VCaP (cell line): ENCODE data around the gene SCARF1.
"Not testable (repeated sequence)": the region's sequence is repeated elsewhere in the genome, so short reads cannot be mapped to it uniquely, and the experiment has no call there.

Experiments used
- H3K27ac ChIP-seq: fragments of 450-650 bp; 2 replicates; pipeline ENCODE4 v1.5.1; 2017
- TF ChIP-seq, protein P1 (sequence below): fragments of 450-650 bp; conservative IDR thresholded peaks from 2 replicates; pipeline ENCODE4 v1.5.1; 2017; ENCODE audit warnings: mild to moderate bottlenecking, moderate library complexity

SCARF1 gene

DNA sequence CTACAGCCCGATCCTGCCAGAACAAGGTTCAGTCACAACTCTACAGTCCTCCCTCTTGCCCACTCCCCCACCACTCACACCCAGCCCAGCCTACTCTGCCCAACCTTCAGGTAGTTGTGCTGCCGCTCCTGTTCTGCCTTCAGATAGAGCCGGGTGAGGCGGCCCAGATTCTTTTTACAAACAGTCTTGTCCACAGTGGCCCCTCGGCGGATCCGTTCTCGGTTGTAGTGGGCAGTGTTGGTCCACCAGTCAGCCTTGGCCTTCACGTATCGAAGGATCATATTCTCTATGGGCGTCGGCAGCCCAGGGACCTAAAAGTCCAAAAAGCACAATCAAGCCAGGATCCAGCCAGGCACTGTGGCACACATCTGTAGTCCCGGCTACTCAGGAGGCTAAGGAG lies 30.9 kb upstream of the SCARF1 start:
- TF ChIP-seq, protein P1, sequence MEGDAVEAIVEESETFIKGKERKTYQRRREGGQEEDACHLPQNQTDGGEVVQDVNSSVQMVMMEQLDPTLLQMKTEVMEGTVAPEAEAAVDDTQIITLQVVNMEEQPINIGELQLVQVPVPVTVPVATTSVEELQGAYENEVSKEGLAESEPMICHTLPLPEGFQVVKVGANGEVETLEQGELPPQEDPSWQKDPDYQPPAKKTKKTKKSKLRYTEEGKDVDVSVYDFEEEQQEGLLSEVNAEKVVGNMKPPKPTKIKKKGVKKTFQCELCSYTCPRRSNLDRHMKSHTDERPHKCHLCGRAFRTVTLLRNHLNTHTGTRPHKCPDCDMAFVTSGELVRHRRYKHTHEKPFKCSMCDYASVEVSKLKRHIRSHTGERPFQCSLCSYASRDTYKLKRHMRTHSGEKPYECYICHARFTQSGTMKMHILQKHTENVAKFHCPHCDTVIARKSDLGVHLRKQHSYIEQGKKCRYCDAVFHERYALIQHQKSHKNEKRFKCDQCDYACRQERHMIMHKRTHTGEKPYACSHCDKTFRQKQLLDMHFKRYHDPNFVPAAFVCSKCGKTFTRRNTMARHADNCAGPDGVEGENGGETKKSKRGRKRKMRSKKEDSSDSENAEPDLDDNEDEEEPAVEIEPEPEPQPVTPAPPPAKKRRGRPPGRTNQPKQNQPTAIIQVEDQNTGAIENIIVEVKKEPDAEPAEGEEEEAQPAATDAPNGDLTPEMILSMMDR = no peak

DNA sequence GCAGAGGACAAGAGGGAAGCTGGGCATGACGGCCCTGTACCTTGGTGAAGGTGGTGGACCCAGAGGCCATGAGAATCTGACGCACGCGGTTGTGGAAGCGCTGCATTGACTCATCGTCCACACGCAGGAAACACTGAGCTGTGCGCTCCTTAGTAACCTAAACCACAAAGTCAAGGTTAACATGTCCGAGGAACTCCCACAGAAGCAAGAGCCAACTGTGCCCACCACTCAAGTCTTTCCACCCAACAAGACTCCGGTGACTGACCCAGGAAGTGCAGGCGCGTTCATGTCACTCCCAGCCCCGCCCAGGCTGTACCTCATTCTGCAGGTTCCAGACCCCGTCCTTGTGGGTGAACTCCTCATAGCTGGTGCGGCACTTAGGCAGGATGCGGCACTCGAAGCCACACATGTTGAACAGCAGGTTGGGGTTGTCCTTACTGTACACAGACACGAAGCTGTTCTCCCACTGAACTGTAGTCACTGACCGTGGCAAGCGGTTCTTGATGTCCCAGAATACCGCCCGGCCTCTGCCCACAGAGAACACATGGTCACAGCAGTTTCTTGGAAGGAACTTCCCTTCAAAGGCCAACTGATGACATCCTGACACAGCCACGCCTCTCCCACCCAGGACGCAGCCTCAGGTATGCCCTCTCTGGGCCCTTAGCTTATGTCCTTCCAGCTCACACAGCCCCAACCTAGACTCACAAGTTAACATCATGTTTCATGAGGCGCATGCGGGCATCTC lies 27.7 kb upstream of the SCARF1 start:
- TF ChIP-seq, protein P1 = no peak
- no peak overlapping the region for H3K27ac ChIP-seq

More for the DNA sequence above, 30.9 kb upstream of the SCARF1 start:
- H3K27ac ChIP-seq = no peak overlapping the region

DNA sequence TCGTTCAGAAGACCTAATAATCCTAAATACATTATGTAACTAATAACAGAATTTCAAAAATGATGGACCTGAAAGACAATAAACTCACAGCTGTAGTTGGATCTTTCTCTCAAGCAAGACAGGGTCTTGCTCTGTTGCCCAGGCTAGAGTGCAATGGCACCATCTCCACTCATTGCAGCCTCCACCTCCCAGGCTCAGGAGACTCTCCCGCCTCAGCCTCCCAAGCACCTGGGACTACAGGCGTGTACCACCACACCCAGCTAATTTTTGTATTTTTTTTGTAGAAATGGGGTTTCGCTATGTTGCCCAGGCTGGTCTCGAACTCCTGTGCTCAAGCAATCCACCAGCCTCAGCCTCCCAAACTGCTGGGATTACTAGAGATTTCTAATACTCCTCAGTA lies 18.4 kb upstream of the SCARF1 start:
- not testable (repeated sequence) for H3K27ac ChIP-seq

DNA sequence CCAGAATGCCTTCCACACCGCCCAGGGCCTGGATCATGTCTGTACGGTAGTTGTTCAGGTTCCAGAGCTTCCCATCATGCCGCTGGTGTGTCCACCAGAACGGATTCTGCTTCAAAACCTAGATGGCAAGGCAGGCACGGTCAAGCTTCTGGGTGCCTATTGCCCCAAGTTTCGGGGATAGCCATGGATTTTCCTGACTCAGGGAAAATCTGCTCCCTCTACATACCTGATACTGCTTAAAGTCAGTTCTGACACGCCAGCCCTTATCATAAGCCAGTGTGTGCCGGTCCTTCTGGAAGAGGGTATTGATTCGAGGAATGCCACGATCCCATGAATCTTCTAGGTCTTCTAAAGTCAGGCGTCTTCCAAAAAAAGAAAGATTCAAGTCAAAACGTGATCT lies 15.5 kb upstream of the SCARF1 start:
- no peak overlapping the region for H3K27ac ChIP-seq
- TF ChIP-seq, protein P1 = no peak

DNA sequence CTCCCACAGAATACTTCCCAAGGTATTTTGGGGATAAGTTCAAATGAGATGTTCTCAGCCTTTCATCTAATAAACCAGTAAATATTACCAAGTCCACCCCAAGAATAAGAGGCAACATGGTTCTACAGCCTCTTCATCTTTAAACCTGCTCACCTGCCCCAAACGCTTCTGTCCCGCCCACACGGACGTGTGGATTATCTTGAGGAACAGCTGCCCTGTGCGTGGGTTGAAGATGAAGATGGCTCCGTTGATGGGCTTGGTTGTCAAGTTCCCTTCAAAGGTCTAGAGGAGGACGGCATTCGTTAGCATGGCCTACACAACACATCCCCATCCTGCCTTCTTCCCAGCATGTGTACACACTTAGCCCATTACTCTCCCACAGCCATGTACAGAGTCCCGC lies 12.6 kb upstream of the SCARF1 start:
- TF ChIP-seq, protein P1 = no peak
- no peak overlapping the region for H3K27ac ChIP-seq

DNA sequence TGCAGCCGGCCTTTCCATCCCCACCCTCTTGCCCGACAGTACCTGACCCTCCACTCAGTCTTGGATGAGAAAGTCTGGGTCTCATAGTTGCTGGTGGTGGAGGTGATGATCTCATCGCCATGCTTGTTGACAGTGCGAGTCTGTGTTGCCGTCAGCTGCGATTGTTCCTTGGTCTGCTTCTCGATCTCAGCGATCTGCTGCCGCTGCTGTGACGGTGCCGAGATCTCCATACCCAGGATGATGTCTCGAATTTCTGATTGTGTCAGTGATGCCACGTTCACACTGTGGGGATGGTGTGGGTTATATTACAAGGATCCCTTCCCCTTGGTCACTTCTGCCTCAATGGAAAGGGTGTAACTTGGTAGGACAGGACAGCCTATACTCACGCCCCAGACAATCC lies 8.2 kb upstream of the SCARF1 start:
- TF ChIP-seq, protein P1 = no peak
- H3K27ac ChIP-seq = peak overlapping the region; percentile 90

DNA sequence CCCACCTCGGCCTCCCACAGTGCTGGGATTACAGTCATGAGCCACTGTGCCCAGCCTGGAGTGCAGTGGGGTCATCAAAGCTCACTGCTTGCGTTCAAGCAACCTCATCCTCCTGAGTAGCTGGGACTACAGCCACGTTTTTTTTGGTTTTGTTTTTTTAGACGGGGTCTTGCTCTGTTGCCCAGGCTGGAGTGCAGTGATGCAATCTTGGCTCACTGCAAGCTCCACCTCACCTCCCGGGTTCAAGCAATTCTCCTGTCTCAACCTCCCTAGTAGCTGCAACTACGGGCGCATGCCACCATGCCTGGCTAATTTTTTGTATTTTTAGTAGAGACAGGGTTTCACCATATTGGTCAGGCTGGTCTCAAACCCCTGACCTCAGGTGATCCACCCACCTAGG lies 7.3 kb upstream of the SCARF1 start:
- H3K27ac ChIP-seq = peak overlapping the region; percentile 90

DNA sequence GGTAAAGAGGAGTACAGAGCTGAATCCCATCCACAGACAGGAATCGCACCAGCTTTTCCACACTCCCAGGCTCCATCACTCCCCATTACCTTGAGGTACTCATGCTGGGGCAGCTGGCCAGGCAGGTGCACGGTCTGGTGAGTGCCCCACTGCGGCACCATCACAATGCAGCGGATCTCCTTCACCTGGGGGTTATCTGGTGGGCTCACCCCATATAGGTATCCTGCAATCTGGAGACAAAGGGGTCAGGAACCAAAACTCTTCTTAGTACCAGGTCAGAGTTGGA lies 6.0 kb upstream of the SCARF1 start:
- TF ChIP-seq, protein P1 = no peak
- peak overlapping the region; percentile 90 for H3K27ac ChIP-seq
